NCI-H2196 treated with DMSO at 0.1 percent for 48 hours (cell line): ENCODE data around the gene CEND1.
A peak's percentile ranks its signal among the peaks of the same experiment; 100 is the strongest.

Experiments used
- DNase-seq: peaks from one replicate; lab custom pipeline; 2025; ENCODE audit not compliant: unreplicated experiment; lab: John Stamatoyannopoulos, UW

Gene CEND1

DNA sequence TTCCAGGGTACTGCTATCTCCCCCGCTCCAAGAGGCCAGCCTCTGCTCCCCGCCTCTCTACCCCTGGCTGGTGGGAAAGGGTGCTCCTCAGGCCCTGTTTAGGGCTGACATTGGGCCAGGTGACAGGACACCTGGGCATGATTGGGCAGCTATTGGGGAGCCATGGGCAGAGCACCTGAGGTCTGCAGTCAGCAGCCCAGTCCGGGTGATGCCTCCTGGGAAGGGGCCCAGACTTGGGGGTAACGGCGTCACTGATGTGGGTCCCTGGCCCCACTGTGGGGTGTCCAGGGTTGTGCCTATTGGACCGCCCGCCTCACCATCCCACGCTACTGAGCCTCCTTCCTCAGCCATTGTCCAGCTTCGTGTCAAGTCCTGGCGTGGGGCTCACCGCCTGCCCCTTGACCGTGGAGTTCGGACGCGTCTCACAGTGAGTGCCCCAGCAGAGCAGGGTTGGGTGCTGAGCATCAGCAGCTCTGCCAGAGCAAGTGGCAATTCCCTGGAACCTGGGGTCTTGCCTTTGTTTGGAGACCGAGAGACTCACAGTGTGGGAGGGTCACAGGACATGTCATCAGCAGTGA is 9.8 kb downstream of the CEND1 start:
- no peak for DNase-seq

DNA sequence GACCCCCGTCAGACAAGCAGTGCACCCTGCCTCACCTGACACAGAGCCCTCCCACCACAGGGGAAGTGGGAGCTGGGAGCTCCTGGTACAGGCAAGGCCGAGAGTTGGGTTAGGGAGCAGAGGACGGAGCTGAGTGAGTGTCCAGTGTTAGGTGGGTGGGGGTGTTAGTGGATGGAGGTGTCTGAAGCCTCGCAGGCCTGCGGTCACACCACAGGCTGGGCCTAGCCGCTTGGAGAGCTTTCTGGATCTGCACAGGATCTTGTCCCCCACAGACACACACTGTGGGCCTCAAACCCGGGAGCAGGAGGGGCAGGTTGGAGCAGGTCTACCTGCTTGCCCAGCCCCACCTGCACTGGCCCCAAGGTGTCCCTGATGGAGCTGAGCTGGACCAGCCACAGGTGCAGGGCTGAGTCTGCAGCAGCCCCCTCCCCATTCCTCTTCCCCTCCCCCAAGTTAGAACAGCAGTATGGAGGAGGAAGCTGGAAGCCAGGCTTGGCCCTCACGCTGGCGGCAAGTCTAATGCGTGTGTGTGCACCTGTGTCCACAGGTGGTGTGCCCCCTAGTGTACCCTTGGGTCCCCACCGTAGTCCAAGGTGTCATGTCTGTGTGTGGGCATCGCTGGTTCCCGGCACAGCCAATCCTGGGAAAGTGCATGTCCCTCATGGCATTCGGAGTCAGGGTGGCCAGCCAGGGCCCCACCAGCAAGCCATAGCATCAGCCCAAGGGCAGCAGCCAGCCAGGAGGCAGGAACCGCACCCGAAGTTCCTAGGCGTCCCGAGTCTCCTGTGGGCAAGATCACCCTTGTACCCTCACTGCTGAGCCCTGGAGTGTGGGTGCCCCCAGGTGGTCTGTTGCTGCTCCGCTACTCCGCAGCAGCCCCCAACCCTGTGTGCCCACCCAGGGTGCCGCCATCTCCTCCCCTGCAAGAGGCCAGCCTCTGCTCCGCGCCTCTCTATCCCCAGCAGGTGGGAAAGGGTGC is 10.6 kb downstream of the CEND1 start:
- no peak for DNase-seq

DNA sequence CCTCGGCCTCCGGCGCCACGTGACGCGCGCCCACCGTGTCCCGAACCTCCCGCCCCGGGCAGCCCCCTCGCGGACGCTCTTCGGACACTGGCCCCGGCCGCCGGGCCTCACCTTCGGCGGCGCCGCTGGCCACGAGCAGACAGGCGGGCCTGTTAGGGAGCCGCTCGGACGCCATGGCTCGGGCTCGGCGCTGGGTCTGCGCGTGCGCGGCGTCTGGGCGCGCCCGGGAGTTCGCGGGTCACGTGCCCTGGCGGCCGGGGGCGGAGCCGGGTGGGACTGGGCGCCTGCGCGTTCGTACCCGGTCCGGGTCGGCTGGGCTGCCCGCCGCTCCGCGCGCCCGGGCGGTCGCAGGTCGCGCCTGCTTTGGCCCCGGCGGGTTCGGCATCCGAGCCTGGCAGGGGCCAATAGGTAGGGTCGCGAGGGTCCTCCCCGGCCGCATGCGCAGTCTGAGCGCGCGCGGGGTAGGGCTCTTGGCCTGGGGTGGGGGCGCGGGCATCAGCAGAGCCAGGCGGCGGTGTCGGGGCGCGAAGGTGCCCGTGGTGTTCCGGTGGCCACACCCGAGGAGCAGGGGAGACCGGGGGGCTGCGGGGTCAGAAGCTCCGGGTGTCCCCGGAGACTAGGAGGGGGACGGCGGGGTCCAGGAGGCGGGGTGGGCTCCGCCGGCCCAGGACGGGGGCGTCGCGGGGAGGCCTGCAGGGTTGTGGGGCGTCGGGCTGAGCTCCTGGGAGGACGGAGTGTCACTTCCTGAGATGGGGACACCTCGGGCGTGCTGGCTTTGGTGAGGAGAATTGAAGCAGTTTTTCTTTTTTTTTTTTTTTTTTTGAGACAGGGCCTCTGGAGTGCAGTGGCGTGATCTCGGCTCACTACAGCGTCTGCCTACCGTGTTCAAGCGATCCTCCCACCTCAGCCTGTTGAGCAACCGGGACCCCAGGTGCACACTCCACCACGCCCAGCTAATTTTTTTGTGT is 12.3 kb downstream of the CEND1 start, which contains the start of gene GATD1:
Gene GATD1, minus strand, starts transcription at position 200 of the 968 bp plus-strand sequence. Its CDS starts 25 bp downstream, at position 175.
- DNase-seq = peak; percentile 72

DNA sequence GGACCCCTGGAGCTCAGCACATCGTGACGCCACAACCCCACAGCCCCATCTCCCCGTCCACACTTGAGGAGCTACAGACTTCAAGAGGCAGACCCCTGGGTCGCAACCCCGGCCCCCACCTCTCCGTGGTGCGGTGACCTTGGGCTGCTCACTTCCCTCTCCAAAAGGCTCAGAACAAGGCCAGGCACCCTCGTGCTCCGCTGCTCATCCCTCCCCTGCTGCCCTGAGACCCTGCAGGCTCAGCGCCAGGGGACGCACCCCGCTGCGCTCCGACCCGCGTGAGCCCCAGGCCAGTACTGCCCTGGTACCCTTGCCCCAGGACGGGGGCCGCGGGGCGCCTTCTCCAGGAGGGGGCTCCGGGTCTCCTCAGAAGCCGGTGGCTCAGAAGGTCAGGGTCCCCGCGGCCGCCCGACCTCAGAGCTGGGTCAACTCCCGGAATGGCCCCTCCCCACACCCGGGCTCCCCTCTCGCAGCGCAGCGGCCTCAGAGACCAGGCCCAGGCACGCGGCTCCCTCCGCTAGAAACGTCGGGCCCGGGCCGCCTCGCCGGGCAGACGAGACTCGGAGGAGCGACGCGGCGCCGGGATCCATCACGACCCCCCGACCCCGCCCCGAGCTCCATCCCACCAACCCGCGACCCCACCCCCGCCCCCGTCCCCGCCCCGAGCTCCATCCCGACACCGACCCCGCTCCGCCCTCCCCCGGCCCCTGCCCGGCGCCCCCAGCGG is 13.2 kb downstream of the CEND1 start:
- DNase-seq = no peak

DNA sequence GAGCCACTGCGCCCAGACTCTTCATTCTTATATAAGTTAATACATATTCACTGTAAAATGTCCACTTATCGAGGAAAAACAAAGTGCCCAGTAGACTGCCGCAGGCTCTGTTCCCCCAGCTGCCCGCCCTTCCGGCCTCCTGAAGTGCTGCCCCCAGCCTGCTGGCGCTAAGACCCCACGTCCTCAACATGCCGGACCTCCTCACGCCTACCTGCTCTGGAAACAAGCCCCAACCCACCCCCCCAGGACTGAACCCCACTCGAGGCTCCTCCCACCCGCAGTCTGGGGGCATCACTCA is 13.7 kb downstream of the CEND1 start:
- DNase-seq = no peak

DNA sequence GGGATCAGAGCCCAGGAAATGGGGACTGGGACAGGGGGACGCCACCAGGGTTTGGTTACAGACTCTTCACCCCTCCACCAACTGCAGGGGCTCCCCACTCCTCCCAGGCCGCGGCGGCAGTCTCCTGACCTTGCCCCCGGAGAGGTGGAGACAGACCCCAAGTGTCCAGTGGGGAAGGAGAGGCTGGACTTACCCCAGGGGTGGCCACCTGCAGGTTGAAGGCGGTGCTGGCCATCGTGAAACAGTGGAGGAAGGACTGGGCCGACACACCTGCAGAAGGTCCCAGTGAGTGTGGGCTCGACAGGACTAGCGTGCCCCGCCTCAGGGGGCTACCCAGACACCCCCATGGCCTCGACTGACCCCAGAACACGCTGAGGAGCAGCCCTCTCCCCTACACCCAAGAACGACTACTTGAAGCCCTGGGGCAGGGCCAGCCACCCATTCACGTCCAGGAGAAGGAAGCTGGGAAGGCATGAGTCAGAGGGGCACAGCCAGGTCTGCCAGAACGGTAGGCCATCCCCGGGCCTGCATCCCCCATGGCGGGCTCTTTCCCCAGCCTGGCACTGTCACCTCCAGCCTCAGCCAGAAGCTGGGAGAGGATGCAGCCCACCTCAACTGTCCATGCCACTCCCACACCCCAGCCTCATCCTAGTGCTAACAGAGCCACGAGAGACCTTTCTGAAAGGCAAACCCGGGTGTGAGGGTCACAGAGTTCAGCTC is 14.9 kb downstream of the CEND1 start:
- no peak for DNase-seq

DNA sequence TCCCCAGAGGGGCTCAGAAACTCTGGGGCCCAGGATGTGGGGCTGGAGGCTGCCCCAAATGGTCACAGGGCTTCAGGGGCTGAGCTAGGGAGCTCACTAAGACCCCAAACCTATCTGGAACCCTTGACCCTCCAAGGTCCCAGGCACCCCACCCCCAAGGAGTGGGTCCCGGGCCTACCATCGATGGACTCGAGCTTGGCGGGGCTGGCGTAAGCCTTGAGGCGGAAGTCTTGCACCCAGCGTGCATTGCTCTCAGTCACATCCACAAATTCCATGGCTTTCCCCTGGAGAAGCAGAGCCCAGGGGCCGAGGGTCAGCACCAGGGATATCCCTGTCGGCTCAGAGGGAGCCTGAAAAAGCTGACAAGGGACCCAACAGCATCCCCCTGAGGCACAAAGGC is 16.1 kb downstream of the CEND1 start:
- DNase-seq = no peak

DNA sequence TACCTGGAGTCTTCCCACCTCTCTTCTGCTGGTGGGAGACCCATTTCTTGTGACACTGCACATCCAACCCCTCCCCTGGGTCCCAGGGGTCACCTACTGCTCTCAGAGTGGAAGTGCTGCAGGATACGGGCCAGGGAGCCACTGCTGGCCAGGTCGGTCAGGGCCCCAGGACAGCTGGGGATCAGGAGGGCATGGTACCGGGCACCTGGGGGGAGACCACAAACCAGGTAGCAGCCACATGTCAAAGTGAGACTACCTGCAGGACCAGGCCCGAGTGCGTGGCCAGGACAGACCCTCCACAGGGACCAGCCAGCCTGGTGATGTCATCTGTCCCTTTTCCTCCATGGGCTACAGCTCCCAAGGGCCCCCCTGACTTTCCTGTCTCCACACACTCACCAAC is 16.5 kb downstream of the CEND1 start:
- DNase-seq = no peak

DNA sequence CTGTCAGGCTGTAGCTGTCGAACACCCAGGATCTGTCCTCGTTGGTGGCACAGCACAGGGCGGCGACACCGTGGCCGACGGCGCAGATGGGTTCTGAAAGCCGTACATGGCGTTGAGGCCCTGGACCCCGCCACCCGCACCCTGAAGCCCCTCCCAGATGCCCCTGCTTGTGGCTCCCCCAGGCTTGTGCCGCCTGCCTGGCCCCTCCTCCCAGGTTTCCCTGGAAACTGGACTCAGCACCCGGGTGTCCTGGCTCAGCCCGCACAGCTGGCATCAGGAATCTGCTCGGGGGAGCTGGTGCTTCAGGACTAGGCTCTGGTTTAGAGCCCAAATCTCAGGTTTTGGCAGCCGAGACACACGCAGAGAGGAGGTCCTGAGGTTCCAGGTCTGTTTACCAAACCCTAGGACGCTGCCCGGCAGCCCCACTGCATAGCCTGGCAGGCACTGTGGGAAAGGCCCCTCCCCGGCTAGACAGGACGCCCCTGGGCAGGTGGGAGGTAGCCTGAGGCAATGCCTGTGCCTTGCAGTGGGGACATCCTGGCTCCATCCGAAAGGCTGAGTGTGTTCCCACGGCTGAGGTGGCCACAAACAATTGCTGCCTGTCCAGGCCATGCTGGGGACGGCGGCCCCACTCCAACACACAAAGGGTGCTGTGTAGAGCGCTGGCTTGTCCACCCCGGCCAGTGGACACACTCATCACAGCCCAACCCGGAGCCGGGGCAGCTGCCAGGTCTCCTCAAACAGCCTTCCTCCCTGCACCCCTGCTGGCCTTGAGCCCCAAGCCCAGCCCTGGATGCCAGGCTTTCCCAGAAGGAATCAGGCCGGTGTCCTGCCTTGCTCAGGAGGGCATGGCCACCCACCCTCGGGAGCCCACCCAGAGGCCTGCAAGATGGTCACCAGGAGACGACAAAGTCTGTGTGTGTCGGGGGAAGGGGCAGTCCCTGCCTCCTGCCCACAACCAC is 17.2 kb downstream of the CEND1 start:
- no peak for DNase-seq

DNA sequence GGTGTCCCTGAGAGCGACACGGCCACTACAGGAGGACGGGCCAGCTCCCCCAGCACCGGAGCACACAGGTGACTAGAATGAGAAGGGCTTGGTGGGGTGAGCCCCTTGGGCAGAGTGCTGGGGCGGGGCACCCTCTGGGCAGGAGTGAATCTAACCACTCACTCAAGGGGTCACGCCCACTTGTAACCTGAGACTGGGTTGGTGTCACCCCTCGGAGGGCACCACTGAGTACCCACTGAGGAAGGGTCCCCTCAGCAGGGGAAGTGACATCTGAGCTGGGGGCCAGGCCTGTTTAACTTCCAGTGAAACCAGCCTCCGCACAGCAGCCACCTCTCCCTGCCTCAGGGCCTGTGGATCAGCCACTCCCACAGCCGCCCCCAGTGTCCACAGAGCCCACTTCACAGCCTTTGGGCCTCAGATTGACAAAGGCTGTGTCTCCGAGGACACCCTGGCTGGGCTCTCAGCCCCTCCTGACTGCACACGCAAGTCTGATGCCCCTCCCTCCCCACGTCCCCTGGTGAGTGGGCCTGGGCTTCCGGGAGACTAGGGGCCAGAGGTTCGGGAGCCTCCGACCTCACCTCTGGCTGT is 18.2 kb downstream of the CEND1 start:
- DNase-seq = no peak

DNA sequence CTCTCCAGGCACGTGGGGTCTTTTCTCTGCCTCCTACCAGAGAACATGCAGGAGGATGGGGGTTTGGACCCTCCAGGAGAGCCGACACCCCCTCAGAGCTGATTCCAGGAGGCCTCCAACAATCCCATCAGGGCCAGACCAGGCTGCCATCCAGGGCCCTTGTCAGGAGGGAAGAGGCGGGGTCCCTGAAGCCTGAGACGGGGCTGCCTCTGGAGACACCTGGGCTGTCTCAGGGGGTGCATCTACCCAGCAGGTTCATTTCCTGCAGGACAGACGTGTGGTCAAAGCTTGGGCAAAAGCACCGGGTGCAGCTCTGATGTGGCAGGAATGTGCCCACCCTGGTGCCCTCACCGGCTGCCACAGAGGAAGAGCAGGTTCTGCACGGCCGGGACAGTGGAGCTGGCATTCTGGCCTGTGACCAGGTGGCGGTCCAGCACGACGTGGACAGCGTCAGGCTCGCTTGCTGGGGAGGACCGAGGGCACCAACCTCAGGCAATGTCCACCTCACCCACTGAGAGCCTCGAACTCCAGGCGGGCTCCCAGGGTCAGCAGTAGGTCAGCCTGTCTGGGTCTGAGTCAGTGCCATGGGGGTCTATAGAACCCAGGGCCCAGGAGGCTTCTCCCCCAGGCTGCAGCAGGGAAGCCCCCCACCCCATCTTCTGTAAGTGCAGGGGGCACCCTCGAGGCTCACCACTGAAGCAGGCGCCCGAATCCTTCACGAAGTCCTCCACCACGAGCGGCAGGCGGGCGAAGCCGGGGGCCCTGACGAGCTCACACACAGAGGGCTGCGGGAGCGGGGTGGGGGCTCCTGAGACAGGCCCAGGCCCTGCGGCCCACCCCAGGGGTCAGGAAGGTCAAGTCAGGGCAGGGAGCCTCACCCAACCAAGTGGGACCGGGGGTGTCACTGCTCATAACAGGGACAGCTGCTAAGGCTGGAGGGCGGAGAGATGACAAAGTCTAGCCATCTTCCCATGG is 19.0 kb downstream of the CEND1 start:
- DNase-seq = no peak

DNA sequence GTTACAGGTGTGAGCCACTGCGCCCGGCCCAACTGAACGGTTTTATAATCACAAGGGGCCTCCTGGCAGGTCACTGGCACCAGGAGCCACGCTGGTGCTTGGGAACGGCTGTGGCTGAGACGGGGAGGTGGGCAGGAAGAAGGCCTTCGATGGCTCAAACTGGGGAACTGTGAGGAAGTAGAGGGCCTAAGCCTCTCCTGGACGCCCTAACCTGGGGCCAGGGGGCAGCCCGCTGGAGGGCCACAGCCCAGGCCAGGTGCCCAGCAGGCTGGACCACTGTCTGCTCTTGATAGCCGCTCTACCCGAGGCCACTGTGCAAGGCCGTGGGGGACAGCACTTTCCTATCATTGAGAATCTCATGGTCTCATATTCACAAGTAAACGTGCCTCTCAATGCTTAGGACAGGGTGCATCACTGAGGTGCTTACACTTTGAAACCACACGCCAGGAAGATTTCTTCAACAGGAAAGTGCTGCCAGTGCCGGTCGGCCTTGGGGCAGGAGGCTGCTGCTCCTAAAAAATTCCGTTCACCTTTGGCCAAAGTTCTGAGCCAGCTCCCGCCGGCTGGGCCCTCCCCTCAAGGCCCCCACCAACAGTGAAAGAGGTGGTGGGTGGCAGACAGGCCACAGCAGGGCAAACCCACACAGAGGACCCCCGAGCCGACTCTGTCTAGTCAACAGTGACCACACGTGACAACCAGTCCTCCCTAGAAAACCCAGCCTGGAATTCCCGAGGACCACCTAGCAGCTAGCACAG is 19.8 kb downstream of the CEND1 start:
- no peak for DNase-seq

DNA sequence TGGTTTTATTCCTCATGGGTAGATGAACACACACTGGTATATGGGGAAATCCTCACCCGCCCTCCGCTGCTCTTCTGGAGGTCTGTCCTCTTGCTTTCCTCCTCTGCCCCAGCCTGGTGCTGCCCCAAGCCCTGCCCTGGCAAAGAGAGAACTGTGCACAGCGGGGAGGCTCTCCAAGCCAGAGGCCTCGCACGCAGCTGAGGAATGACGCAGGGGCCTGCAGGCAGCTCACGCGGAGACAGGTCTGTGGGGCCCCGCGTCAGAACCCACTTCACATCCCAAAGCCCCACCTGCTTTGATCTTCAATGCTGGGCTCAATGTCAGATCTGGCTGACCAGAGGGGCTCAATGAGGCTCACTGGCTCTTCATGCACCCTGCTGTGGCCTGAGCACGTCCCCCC is 22.7 kb downstream of the CEND1 start:
- no peak for DNase-seq

DNA sequence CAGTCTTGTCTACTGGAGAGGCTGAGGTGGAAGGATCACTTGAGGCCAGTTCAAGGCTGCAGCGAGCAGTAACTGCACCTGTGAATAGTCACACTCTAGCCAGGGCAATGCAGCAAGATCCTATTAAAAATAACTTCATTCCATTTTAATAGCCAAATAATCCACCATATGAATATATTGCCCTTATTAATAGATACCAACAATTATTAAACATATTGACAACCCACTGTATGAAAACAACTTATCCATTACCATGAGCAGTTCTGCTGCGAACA is 23.0 kb downstream of the CEND1 start:
- DNase-seq = no peak

DNA sequence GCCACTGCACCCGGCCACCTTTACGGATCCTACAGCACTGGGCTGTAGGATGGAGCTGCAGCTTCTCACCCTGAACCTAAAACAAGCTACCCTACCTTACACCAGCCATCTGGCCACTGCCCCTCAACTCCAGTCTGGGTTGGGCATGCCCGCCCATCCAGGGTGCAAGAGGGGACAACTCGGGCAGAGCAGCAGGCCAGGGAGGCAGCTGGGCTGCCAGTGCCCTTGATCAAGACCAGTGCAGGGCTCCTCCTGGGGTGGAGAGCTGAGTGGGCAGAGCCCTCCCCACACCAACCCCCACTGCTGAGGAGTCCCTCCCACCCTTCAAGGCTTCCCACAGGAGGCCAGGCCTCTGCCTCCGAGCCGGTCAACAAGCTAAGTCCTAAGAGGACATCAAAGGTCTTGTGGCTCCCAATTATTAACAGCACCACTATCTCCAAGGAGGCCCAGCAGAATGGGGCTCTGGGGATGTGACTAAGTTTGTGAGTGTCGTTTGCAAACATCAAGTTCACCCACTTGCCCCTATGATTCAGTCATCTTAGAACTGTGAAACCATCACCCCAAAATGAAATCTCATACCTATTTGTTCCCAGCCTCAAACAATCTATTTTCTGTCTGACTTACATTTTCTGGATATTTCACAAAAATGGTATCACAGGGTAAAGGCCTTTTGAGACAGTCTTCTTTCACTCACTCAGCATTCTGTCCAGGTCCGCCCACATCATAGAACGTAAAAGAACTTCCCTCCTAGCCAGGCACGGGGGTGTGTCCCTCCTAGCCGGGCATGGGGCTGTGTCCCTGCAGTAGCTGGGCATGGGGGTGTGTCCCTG is 23.6 kb downstream of the CEND1 start:
- DNase-seq = no peak

DNA sequence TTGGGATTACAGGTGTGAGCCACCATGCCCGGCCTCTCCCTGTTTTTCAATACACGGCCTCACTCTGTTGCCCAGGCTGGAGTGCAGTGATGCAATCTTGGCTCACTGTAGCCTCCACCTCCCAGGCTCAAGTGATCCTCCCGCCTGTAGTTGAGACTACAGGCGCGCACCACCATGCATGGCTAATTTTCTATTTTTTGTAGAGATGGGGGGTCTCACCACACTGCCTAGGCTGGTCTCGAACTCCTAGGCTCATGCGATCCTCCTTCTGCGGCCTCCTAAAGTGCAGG is 24.1 kb downstream of the CEND1 start:
- no peak for DNase-seq
